Myocyte (in vitro differentiated cells): ENCODE measurements around the gene DGLUCY. TPM values are rescaled to one million over a fixed set of nuclear protein-coding genes. Genes with fewer than 3 reads are reported as not detected.
"Not testable (repeated sequence)": the region's sequence is repeated elsewhere in the genome, so short reads cannot be mapped to it uniquely, and the experiment has no call there.

ENCODE experiments used
- DNase-seq: peaks from one replicate; pipeline ENCODE4 v3.0.0-alpha.2; 2012; ENCODE audit warnings: low read depth
- total RNA-seq: library from RNA; depleted of rRNA; stranded (reverse); fragments of >200 nt; gene quantifications from 2 replicates; pipeline ENCODE4 v1.2.3, GENCODE V29; 2014

Gene DGLUCY
- total RNA-seq, 1 donor from 2014 or later = 81.7 TPM

- DNase-seq = no peak
Measured at GRCh38 chr14:91231446-91231845, 117.6 kb downstream of the DGLUCY start.

- no peak for DNase-seq
Measured at GRCh38 chr14:91232052-91232451, 118.2 kb downstream of the DGLUCY start.

- no peak for DNase-seq
Measured at GRCh38 chr14:91232603-91233002, 118.7 kb downstream of the DGLUCY start.

GRCh38 chr14:91233936-91234790, 120.3 kb downstream of the DGLUCY start:
- no peak for DNase-seq

GRCh38 chr14:91234791-91235114, 120.9 kb downstream of the DGLUCY start:
- no peak for DNase-seq

GRCh38 chr14:91235841-91236240, 122.0 kb downstream of the DGLUCY start:
- no peak for DNase-seq

- peak; percentile 34 for DNase-seq
Measured at GRCh38 chr14:91237219-91237618, 123.3 kb downstream of the DGLUCY start.

- DNase-seq = no peak
Measured at GRCh38 chr14:91238085-91238484, 124.2 kb downstream of the DGLUCY start.

GRCh38 chr14:91238661-91239060, 124.8 kb downstream of the DGLUCY start:
- DNase-seq = no peak

- DNase-seq = no peak
Measured at GRCh38 chr14:91241863-91242262, 128.0 kb downstream of the DGLUCY start.

- DNase-seq = no peak
Measured at GRCh38 chr14:91242635-91243034, 128.8 kb downstream of the DGLUCY start.

- DNase-seq = no peak
Measured at GRCh38 chr14:91243074-91243471, 129.2 kb downstream of the DGLUCY start.

- peak; percentile 88 for DNase-seq
Measured at GRCh38 chr14:91244501-91244901, 130.6 kb downstream of the DGLUCY start, which contains the start of gene GPR68. Gene GPR68, minus strand, starts transcription at chr14:91244704. Its CDS starts 9,654 bp downstream, at chr14:91235050.

GRCh38 chr14:91245029-91245428, 131.2 kb downstream of the DGLUCY start:
- no peak for DNase-seq

- not testable (repeated sequence) for DNase-seq
Measured at GRCh38 chr14:91245616-91246015, 131.7 kb downstream of the DGLUCY start.

GRCh38 chr14:91246051-91246852, 132.4 kb downstream of the DGLUCY start:
- no peak for DNase-seq

GRCh38 chr14:91249841-91250616, 136.2 kb downstream of the DGLUCY start:
- DNase-seq = no peak

GRCh38 chr14:91250912-91251311, 137.0 kb downstream of the DGLUCY start:
- DNase-seq = no peak

- no peak for DNase-seq
Measured at GRCh38 chr14:91252871-91253794, 139.3 kb downstream of the DGLUCY start.

- peak; percentile 21 for DNase-seq
Measured at GRCh38 chr14:91253795-91254323, 140.0 kb downstream of the DGLUCY start.
